ENCODE data around the gene FN3KRP.

The FN3KRP gene

GRCh38 chr17:82710499-82711232, 5.8 kb upstream of the FN3KRP start:
- TF ChIP-seq RARB (CRISPR knock-in tag; IDR thresholded peaks at IDR 0.05) (no peak), ISL1 (CRISPR knock-in tag; IDR thresholded peaks at IDR 0.05) (no peak), SNAI2 (CRISPR knock-in tag; IDR thresholded peaks at IDR 0.05) (no peak), TCF4 (CRISPR knock-in tag; IDR thresholded peaks at IDR 0.05; ENCODE audit: borderline replicate concordance) (no peak), OSR1 (CRISPR knock-in tag; IDR thresholded peaks at IDR 0.05) (no peak)

GRCh38 chr17:82713071-82713723, 3.3 kb upstream of the FN3KRP start:
- no peak for ATAC-seq
- TF ChIP-seq SNAI2 (CRISPR knock-in tag; IDR thresholded peaks at IDR 0.05) (no peak), ZNF565 (CRISPR knock-in tag; conservative IDR thresholded peaks at IDR 0.05; ENCODE audit: low read depth) (no peak), ARNTL (CRISPR knock-in tag; IDR thresholded peaks at IDR 0.05; ENCODE audit: borderline replicate concordance, low read depth) (no peak)

More at GRCh38 chr17:82710499-82711232, 5.8 kb upstream of the FN3KRP start:
- no peak for ATAC-seq

- no peak for ATAC-seq
- no peak for TF ChIP-seq CSRNP3 (CRISPR knock-in tag; IDR thresholded peaks at IDR 0.05)
- no peak for TF ChIP-seq ARNTL (CRISPR knock-in tag; IDR thresholded peaks at IDR 0.05; ENCODE audit: borderline replicate concordance, low read depth)
- TF ChIP-seq BACH2 (CRISPR knock-in tag; IDR thresholded peaks at IDR 0.05; ENCODE audit: borderline replicate concordance): no peak
- no peak for TF ChIP-seq SNAI2 (CRISPR knock-in tag; IDR thresholded peaks at IDR 0.05)
- TF ChIP-seq OSR1 (CRISPR knock-in tag; IDR thresholded peaks at IDR 0.05): no peak
- TF ChIP-seq TCF4 (CRISPR knock-in tag; IDR thresholded peaks at IDR 0.05; ENCODE audit: borderline replicate concordance): no peak
- TF ChIP-seq ZNF8 (CRISPR knock-in tag; IDR thresholded peaks at IDR 0.05): no peak
- no peak for TF ChIP-seq POU6F1 (CRISPR knock-in tag; IDR thresholded peaks at IDR 0.05; ENCODE audit: borderline replicate concordance, low read depth)
- no peak for TF ChIP-seq TOX (CRISPR knock-in tag; IDR thresholded peaks at IDR 0.05; ENCODE audit: borderline replicate concordance)
- no peak for TF ChIP-seq PATZ1 (CRISPR knock-in tag; IDR thresholded peaks at IDR 0.05; ENCODE audit: borderline replicate concordance)
Measured at GRCh38 chr17:82718986-82719685, 2.6 kb downstream of the FN3KRP start.

- ATAC-seq: no peak
- no peak for TF ChIP-seq PPARA (CRISPR knock-in tag; IDR thresholded peaks at IDR 0.05; ENCODE audit: borderline replicate concordance)
- TF ChIP-seq RARB (CRISPR knock-in tag; IDR thresholded peaks at IDR 0.05): no peak
- no peak for TF ChIP-seq TSHZ2 (CRISPR knock-in tag; IDR thresholded peaks at IDR 0.05)
- no peak for TF ChIP-seq ZFP30 (CRISPR knock-in tag; IDR thresholded peaks at IDR 0.05)
- no peak for TF ChIP-seq TCF4 (CRISPR knock-in tag; IDR thresholded peaks at IDR 0.05; ENCODE audit: borderline replicate concordance)
- TF ChIP-seq ZC3H10 (CRISPR knock-in tag; IDR thresholded peaks at IDR 0.05): no peak
- no peak for TF ChIP-seq CSRNP3 (CRISPR knock-in tag; IDR thresholded peaks at IDR 0.05)
- no peak for TF ChIP-seq OSR1 (CRISPR knock-in tag; IDR thresholded peaks at IDR 0.05)
- no peak for TF ChIP-seq POU6F1 (CRISPR knock-in tag; IDR thresholded peaks at IDR 0.05; ENCODE audit: borderline replicate concordance, low read depth)
- no peak for TF ChIP-seq CREB5 (CRISPR knock-in tag; IDR thresholded peaks at IDR 0.05; ENCODE audit: low read depth)
- no peak for TF ChIP-seq ESRRG (CRISPR knock-in tag; IDR thresholded peaks at IDR 0.05)
- no peak for TF ChIP-seq CSDC2 (CRISPR knock-in tag; IDR thresholded peaks at IDR 0.05)
- TF ChIP-seq TOX (CRISPR knock-in tag; IDR thresholded peaks at IDR 0.05; ENCODE audit: borderline replicate concordance): no peak
- TF ChIP-seq SNAI2 (CRISPR knock-in tag; IDR thresholded peaks at IDR 0.05): no peak
- TF ChIP-seq ARNTL (CRISPR knock-in tag; IDR thresholded peaks at IDR 0.05; ENCODE audit: borderline replicate concordance, low read depth): no peak
Measured at GRCh38 chr17:82720204-82720603, 3.7 kb downstream of the FN3KRP start.

All from SK-N-SH treated with all-trans-retinoic acid at 6 μM for 48 hours (cell line).